Parathyroid adenoma (tissue), 2 donors: ENCODE data around the gene SRCAP.
"Not testable (repeated sequence)": the region's sequence is repeated elsewhere in the genome, so short reads cannot be mapped to it uniquely, and the experiment has no call there.

Source experiments
- H2AFZ ChIP-seq: fragments of 300-600 bp; sonication (generic); one replicate; pipeline ENCODE4 v1.7.0; 2017; ENCODE audit warnings: antibody characterized with exemption, mild to moderate bottlenecking
- H3K27ac ChIP-seq: fragments of 300-600 bp; sonication (generic); one replicate; pipeline ENCODE4 v1.7.0; 2017
- H3K27me3 ChIP-seq: fragments of 300-600 bp; sonication (generic); one replicate; pipeline ENCODE4 v1.7.0; 2017; ENCODE audit warnings: low read length; ENCODE audit not compliant: control insufficient read depth, insufficient read depth
- H3K36me3 ChIP-seq: fragments of 300-600 bp; sonication (generic); one replicate; pipeline ENCODE4 v1.7.0; 2017; ENCODE audit warnings: low read length; ENCODE audit not compliant: control insufficient read depth, insufficient read depth
- H3K4me1 ChIP-seq: fragments of 300-600 bp; sonication (generic); one replicate; pipeline ENCODE4 v1.7.0; 2017; ENCODE audit warnings: control low read depth
- H3K4me2 ChIP-seq: fragments of 300-600 bp; sonication (generic); one replicate; pipeline ENCODE4 v1.7.0; 2017; ENCODE audit warnings: low read length
- H3K4me3 ChIP-seq: fragments of 300-600 bp; sonication (generic); one replicate; pipeline ENCODE4 v1.7.0; 2017; ENCODE audit warnings: low read depth, low read length
- H3K79me2 ChIP-seq: fragments of 300-600 bp; sonication (generic); one replicate; pipeline ENCODE4 v1.7.0; 2017; ENCODE audit warnings: control low read depth
- H3K9ac ChIP-seq: fragments of 300-600 bp; sonication (generic); one replicate; pipeline ENCODE4 v1.7.0; 2017; ENCODE audit warnings: mild to moderate bottlenecking
- H3K9me3 ChIP-seq: fragments of 300-600 bp; sonication (generic); one replicate; pipeline ENCODE4 v1.7.0; 2017; ENCODE audit warnings: low read length; ENCODE audit not compliant: control insufficient read depth
- TF ChIP-seq, protein P1 (sequence below): fragments of 300-600 bp; sonication (generic); IDR thresholded peaks from one replicate; pipeline ENCODE4 v1.7.0; 2017; ENCODE audit warnings: antibody characterized with exemption, mild to moderate bottlenecking
- donor health status: primary hyperparathyroidism.

Gene SRCAP

DNA sequence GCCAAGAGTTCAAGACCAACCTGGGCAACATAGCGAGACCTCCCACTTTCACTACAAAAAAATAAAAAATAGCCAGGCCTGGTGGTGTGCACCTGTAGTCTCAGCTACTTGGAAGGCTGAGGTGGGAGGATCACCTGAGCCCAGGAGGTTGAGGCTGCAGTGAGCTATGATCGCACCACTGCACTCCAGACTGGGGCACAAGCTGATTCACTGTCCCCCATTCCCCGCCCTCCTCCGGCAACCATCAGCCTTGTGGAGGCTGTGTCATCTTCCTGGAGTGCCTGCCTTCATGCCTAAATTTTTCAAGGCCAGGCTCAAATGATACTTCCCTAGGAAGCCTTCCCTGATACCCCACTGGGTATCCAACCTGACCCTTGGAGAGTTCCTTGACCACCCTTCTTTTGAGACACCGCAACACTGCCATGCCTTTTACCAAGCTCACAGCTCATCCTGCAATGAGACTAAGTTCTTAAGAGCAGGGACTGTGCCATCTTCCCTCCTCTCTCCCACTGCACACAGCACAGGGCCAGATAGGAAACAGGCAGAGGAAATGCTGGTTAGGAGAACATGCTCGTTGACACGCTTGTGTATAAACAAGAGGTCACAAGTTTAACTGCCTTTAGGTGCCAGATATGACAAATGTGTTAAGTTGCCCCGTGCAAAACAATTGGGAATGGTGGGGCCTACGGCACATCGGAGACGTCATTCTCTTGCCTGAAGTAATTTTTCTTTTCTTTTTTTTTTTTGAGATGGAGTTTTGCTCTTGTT, 3.9 kb upstream of the SRCAP start:
- no peak overlapping the region for H3K9ac ChIP-seq

DNA sequence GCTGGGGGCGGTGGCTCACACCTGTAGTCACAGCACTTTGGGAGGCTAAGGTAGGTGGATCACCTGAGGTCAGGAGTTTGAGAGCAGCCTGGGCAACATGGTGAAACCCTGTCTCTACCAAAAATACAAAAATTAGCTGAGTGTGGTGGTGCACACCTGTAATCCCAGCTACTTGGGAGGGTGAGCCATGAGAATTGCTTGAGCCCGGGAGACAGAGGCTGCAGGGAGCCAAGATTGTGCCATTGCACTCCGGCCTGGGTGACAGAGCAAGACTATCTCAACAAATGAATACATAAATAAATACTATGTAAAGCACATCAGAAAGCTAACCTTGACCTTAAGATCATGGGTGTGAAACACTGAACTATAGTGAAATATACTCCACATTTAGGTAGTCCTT, 2.3 kb upstream of the SRCAP start:
- not testable (repeated sequence) for H3K9ac ChIP-seq, H3K4me1 ChIP-seq, H3K27me3 ChIP-seq, H3K4me2 ChIP-seq, H3K9me3 ChIP-seq, H3K4me3 ChIP-seq, H2AFZ ChIP-seq, H3K27ac ChIP-seq, H3K36me3 ChIP-seq
- peaks cover 14% of the 10 kb centered on the region for H3K79me2 ChIP-seq

More for the DNA sequence above, 3.9 kb upstream of the SRCAP start:
- H2AFZ ChIP-seq: no peak overlapping the region
- no peak overlapping the region for H3K4me2 ChIP-seq
- H3K4me3 ChIP-seq: no peak overlapping the region
- H3K9me3 ChIP-seq: no peaks in the 10 kb centered on the region
- H3K27me3 ChIP-seq: no peaks in the 10 kb centered on the region
- TF ChIP-seq, protein P1, sequence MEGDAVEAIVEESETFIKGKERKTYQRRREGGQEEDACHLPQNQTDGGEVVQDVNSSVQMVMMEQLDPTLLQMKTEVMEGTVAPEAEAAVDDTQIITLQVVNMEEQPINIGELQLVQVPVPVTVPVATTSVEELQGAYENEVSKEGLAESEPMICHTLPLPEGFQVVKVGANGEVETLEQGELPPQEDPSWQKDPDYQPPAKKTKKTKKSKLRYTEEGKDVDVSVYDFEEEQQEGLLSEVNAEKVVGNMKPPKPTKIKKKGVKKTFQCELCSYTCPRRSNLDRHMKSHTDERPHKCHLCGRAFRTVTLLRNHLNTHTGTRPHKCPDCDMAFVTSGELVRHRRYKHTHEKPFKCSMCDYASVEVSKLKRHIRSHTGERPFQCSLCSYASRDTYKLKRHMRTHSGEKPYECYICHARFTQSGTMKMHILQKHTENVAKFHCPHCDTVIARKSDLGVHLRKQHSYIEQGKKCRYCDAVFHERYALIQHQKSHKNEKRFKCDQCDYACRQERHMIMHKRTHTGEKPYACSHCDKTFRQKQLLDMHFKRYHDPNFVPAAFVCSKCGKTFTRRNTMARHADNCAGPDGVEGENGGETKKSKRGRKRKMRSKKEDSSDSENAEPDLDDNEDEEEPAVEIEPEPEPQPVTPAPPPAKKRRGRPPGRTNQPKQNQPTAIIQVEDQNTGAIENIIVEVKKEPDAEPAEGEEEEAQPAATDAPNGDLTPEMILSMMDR: no peak
- H3K36me3 ChIP-seq: no peaks in the 10 kb centered on the region
- H3K27ac ChIP-seq: no peak overlapping the region
- H3K79me2 ChIP-seq: peaks cover 3% of the 10 kb centered on the region
- peaks cover 8% of the 10 kb centered on the region for H3K4me1 ChIP-seq

GRCh38 chr16:30697264-30698138, 1.5 kb upstream of the SRCAP start:
- H3K9ac ChIP-seq: peak overlapping the region; percentile 92
- H3K4me3 ChIP-seq: peak overlapping the region; percentile 99
- H3K27ac ChIP-seq: peak overlapping the region; percentile 99
- no peaks in the 10 kb centered on the region for H3K27me3 ChIP-seq
- peak overlapping the region; percentile 91 for H3K4me2 ChIP-seq
- H2AFZ ChIP-seq: peak overlapping the region; percentile 79
- no peaks in the 10 kb centered on the region for H3K9me3 ChIP-seq
- TF ChIP-seq, protein P1: no peak
- no peaks in the 10 kb centered on the region for H3K36me3 ChIP-seq
- peaks cover 20% of the 10 kb centered on the region for H3K79me2 ChIP-seq
- peaks cover 10% of the 10 kb centered on the region for H3K4me1 ChIP-seq

DNA sequence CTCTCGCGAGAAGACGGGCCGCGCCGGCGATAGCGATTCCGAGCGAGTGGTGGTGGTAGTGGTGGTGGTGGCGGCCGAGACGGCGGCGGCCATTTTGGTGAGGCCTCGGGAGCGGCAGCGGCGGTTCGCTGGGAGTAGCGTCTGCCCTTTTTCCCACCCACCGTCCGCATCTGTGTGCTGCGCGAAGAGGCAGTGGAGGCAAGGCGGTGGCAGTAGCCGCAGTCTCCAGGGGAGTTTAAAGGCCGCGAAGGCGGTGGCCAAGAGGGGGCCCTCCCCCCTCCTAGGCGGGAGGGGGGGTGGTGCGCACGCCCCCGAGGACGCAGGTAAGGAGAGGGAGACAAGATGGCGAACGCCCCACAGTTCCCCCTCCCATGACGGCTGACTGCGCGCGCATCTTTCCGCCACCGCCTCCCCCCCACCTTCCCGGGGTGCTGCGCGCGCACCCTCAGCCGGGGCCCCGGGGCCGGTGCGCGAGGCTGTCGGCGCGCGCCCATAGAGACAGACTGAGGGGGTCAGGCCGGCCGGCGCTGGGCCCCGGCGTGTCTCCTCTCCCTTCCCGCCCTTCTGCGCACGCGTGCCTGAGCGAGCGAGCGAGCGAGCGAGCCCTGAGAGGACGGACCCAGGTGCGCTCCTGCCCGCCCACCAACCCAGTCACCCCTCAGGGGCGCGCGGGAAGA, 694 bp upstream of the SRCAP start:
- Histone ChIP-seq H3K27ac (peak overlapping the region; percentile 99), H3K9ac (peak overlapping the region; percentile 92), H3K9me3 (no peaks in the 10 kb centered on the region), H3K79me2 (peaks cover 23% of the 10 kb centered on the region), H3K4me3 (peak overlapping the region; percentile 99), H2AFZ (peak overlapping the region; percentile 79), H3K4me2 (peak overlapping the region; percentile 86), H3K27me3 (no peaks in the 10 kb centered on the region), H3K4me1 (peaks cover 10% of the 10 kb centered on the region), H3K36me3 (no peaks in the 10 kb centered on the region)
- TF ChIP-seq, protein P1: no peak

DNA sequence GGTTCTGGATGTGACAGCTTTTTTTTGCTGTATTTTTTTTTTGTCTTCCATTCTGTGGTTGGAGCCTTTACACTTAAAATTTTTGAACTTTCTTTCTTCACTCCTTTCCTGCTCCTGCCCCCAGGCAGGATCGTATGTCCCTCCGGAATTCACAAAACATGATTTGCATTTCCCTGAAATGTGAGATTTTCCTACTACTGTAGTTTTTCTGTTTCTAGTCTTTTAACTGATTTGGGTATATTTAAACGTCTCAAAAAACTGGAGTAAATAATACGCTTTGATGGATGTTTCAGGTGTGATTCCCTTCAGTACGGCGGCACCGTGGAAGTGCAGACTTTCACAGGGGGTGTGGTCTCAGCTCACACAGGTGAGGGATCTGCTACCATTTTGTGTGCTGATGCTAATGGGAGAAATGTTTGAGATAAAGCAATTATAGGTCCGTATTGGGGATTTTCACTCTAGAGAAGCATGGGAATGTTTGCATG, 686 bp downstream of the SRCAP start:
- Histone ChIP-seq H3K9ac (no peak overlapping the region), H3K4me2 (peak overlapping the region; percentile 86), H3K9me3 (no peaks in the 10 kb centered on the region), H3K27me3 (no peaks in the 10 kb centered on the region), H3K4me1 (peaks cover 10% of the 10 kb centered on the region), H3K27ac (peak overlapping the region; percentile 99), H3K36me3 (no peaks in the 10 kb centered on the region), H2AFZ (peak overlapping the region; percentile 61), H3K4me3 (peak overlapping the region; percentile 99), H3K79me2 (peaks cover 31% of the 10 kb centered on the region)
- TF ChIP-seq, protein P1: no peak
